ENCODE results near the gene IFNA8.

DNA sequence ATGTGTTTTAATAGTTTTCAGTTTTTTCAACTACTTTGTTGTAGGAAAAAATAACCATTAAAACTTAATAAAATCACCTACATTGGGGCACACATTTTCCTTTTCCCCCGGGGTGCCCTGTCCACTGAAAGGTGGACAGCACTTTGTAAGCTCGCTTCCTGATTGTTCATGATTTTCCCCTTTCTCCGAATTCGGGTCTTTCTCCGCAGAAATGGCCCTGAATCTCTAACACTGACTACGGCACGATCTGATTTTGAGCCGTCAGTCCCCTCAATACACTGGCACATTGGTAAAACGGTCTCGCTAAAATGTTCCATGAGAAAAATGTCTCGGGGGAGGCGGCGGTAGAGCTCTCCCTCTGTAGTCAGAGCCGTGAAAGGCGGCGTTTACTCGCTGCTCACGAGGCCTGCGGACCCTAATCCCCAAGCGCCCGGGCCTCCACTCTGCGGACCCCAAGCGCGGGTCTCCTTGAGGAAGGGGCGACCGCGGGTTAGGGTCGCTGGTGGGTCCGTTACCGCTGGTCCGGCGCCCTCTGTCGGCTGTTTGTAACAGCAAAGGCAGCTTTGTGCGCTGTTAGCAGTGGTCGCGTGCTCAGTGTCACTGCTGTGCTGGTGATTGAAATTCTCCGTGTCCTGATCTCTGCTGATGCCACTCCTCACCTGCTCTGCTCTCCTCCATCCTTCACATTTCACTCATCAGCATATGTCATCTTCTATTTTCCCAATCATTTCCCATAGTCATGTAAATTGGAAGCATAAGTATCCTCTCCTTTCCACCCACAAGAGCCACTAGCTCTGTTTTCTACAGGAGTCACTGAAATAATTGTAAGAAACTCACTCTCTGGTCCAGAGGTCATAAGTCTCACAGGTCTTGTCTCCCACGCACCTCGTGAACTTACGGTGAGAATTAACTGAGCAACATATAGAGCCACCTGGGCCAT lies 12.9 kb upstream of the IFNA8 start:
- TF ChIP-seq, protein P1, sequence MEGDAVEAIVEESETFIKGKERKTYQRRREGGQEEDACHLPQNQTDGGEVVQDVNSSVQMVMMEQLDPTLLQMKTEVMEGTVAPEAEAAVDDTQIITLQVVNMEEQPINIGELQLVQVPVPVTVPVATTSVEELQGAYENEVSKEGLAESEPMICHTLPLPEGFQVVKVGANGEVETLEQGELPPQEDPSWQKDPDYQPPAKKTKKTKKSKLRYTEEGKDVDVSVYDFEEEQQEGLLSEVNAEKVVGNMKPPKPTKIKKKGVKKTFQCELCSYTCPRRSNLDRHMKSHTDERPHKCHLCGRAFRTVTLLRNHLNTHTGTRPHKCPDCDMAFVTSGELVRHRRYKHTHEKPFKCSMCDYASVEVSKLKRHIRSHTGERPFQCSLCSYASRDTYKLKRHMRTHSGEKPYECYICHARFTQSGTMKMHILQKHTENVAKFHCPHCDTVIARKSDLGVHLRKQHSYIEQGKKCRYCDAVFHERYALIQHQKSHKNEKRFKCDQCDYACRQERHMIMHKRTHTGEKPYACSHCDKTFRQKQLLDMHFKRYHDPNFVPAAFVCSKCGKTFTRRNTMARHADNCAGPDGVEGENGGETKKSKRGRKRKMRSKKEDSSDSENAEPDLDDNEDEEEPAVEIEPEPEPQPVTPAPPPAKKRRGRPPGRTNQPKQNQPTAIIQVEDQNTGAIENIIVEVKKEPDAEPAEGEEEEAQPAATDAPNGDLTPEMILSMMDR (conservative IDR thresholded peaks at IDR 0.05; ENCODE audit: low read length): peak; percentile 82
- TF ChIP-seq EZH2phosphoT487 (IDR thresholded peaks at IDR 0.05; ENCODE audit: borderline replicate concordance, low read depth, low read length): no peak
